Activated T-helper 1 cell treated with anti-CD3 and anti-CD28 coated beads, Interleukin-2, amount 50 U/mL, for 16 hours (primary cell): ENCODE data around the gene CDH4.
"Not testable (repeated sequence)": the region's sequence is repeated elsewhere in the genome, so short reads cannot be mapped to it uniquely, and the experiment has no call there.

Source experiments
- DNase-seq, 2 donors: peaks; one replicate each; pipeline ENCODE4 v3.0.0-alpha.2; 2020; ENCODE audit warnings: low read depth in 1 of 2, low spot score in 1 of 2

Gene CDH4

DNA sequence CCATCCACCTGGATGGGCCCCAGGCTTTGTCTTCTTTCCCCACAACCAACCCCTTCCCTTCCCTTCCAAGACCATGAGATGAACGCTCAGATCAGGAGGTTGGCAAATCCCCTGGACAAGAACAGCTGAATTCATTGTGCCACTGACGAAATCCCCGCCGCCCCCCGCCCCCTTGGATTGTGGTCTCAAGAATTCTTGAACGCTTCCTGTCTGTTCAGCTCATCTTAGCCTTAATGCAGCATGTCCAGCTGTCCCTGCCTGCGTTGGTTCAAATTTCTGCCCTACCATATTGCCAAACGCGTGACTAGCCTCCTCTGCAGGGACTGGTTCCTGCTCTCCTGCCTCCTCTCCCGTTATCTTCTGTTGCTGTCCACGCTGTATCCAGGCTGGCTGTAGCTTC, 133.2 kb downstream of the CDH4 start:
- DNase-seq = no peak

DNA sequence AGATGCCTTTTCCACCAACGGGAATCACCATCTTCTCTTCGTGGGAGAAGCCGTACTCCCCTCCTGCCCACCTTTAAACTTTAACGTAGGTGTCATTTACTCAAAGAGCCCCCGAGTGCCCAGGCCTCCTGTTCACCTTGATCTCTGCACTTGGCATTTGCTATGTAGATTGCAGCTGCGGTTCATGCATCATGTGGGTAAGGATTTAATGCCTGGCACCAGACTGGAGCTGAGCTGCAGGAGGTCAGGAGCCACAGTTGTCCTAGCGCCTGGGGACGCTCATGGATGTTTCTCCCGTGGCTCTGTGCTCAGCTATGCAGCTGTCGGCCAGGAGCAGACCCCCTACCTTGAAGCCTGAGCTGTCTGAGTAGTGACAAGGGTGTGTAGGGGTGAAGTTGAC, 133.7 kb downstream of the CDH4 start:
- no peak for DNase-seq

DNA sequence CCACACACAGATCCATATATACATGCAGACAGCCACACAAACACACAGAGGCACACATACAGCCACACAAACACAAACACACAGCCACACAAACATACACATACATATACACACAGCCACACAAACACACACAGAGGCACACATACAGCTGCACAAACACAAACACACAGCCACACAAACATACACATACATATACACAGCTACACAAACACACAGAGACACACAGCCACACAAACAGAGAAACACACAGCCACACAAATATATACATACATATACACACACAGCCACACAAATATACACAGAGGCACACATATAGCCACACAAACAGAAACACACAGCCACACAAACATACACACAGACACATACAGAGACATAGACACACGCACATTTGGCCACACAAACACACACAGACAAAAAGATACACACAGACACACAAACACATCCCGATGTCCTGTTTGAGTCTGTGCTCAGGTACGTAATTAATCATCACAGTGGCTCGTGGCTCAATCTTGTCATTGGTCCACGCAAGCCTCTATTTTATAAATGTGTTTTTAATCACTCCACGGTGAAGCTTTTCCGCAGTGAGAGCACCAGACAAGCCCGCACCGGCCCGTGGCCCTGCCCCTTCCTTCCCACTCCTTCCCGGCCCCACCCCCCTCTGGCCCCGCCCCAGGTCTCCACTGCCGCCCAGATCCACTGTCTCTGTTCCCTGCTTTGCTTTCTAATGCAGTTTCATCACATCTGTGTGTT, 135.3 kb downstream of the CDH4 start:
- no peak for DNase-seq

DNA sequence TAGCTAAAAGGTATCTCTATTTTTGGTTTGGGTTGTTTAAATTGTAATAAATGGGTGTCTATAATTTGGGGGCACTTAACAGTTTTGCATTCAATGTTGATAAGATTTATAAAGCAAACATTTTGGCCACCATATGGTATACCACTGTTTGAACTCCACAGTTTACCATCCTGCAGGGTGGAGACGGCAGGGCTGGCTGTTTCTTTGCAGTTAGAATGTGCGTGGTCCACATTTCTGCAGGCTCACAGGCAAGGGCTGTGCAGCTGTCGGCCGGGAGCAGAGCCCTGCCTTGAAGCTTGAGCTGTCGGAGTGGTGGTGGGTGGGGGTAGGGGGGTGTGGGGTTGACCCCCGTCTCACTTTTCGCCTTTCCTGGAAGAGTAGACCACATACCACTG, 135.9 kb downstream of the CDH4 start:
- no peak for DNase-seq

DNA sequence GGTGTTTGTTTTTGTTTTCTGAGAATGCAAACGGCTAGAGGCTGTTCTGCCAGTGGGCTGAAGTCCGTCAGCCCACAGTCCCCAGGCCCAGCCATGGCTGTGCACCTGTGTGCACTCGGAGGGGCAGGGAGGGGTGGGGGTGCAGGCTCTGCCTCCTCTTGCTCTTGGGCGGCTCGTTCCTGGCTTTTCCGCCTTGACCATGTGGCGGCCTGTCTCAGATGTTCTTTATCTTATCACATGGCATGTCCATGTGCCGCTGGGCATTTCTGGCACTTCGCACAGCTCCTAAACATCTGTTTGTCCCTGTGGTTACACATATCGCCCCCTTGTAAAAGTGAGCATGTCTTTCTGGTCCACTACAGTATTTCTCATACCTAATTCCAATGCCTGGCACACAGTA, 137.0 kb downstream of the CDH4 start:
- no peak for DNase-seq

DNA sequence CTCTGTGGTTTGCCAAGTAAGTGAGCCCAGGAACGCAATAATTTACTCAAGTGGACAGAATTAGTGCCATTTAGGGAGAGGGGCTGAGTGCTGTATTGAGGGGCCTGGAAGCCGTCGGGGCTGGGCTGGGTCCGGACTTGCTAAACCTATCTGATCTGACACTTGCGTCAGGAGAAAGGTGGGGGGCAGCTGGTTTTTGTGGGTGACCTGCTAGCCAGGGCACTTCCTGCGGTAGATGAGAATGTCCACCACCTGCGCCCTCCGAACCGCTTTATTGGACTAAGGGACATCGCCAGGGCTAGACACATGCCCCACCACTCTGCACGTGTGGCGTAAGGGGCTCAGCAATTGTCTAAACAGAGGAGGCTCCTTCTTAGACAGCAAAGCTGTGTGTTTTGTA, 139.1 kb downstream of the CDH4 start:
- no peak for DNase-seq

DNA sequence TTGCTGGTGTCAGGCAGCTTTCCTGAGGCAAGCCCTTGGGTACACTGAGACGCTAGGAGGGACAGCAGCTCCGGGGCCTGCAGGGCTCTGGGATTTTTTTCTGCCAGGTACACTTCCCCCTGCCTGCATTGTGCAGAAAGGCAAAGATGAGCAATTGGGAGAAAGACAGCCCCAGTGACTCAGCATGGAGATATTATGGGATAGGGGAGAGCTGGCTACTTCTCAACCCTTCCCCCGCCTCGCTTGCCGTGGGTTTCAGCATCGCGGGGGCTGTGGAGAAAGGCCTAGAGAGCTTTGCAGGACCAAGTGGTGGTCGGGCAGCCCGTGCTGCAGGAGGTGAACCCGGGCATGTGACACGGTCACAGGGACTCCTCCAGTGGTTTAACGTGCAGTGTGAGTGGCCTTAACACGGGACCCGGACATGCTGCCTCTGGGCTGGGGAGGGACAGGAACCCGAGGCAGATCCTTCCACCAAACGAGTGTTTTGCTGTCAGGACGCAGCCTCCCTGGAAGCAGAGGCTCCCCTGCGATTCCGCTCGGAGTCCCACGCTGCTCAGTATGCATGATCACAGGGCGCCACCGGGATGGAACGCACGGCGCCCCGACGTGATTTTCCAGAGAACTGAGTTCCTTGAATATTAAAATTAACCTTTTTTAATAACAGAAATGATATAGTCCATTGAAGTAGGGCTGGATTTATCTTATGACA, 139.9 kb downstream of the CDH4 start:
- no peak for DNase-seq

DNA sequence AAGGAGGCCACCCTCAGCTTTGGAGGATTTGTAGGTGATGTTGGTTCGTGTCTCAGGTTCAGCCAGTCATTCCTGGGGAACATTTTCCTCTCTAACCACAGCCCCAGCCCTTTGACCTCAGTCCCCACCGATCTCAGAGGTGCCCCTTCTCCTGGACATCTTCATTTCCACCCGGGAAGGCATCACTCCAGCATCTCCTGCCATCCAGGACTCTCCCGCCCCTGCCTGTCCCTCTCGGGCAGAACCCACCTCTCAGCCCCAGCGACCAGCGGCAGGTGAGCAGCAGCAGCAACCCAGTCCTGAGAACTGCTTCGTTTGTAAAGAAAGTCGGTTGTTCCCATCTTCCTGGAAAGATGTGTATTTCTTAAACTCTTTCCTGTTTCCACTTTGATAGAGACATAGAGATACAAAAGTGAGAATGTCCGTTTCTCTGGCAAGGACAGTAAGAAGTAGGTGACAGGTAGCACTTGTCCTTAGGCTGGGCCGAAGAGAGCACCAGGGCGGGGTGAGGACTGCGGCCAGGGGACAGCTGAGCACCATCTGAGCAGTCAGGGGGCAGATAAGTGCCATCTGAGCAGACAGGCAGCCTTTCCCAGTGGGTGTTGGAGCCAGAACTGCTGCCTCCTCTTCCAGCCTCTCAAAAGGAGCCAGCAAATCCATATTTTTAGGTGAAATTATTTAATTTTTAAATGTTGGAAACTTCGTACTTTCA, 142.2 kb downstream of the CDH4 start:
- DNase-seq = no peak

DNA sequence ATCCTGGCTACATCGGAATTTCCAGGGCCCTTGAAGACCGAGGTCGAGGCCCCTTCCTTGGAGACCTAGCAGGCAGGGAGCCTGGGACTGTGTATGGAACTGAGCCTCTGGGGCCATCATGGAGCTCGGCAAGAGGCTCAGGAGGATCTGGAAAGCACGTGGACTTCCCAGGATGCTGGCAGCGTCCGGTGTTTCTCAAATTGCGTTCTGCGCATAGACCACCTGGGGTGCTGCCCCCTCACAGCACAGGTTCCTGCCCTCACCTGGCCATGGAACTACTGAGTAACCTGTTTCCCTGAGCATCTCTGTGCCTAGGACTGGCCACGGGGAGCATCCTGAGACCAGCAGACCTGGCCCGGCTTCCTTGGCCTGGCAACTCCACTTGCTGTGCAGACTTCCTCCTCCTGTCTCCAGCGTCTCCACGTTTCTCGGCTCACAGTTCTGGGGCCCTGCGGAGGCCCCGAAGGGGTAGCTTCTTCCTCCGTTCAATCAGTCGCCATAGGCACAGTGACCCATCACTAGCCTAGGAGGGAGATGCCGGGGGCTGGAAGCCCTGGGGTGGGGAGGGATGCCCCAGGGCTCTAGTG, 144.3 kb downstream of the CDH4 start:
- DNase-seq = no peak

DNA sequence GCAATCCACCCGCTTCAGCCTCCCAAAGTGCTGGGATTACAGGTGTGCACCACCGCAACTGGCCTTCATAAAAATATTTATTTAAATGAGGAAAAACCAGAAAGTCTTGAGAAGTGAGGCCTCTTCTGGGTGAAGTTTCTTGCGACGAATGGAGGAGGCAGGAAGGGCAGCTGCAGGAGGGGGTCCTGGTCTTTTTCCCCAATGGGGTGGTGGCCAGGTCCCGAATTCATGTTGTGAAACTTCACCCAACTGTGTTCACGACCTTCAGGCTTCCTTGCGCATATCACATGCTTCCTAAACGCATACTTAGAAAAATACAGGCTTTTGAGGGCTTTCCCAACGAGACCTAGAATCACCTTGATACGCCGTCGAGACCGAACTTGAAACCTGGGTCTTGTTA, 145.1 kb downstream of the CDH4 start:
- no peak for DNase-seq

DNA sequence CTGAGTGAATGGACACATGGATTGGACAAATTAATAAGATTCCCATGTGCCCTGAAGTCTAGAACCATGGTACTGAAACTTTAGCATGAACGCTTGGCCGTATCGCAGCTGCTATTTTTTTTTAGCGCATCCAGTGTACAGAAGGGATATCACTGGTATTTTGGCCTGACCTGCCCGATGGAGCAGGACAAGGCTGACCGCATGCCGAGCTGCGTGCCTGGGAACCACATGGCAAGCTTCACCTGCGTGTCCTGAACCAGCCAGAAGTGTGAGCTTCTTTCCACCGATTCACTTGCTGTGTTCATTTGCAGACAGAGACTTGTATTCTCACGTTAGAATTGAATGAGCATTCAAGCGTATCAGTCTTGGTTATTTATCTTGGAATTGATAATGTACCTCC, 145.7 kb downstream of the CDH4 start:
- DNase-seq = no peak

DNA sequence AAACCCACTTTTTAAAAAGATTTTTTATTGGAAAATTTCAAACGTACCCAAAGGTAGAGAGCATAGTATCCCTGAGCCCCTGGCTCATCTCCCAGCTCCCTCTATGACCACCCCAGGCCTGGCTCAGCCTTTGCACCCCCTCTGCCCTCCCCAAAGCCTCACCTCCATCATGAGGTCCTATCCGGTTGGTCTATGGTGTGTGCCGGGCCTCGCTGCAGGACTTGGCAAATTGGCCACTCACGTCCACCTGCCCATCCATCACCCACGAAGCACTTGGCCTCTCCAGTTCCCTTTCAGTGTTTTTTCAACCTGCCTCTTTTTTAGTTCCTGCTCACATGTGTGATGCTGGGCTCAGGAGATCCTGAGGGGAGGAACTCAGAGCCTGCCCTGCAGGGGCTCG, 147.4 kb downstream of the CDH4 start:
- no peak for DNase-seq

DNA sequence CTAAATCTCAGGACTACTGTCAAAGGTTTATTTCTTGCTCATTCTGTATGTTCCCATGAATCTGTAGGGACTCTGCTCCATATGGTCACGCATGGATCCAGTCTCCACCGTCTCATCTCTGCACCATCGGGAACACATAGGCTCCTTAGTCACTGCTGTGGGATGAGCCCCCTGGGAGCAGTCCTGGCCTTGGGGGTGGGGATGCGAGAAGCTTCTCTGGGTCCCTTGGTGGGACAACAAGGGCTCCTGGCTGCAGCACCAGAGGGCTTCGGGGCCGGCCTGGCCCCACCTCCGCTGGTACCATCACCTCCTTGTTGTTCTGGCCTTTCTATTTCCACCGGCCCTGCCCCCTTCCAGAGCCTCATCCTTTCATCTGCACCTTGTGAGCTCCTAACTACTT, 148.4 kb downstream of the CDH4 start:
- no peak for DNase-seq

DNA sequence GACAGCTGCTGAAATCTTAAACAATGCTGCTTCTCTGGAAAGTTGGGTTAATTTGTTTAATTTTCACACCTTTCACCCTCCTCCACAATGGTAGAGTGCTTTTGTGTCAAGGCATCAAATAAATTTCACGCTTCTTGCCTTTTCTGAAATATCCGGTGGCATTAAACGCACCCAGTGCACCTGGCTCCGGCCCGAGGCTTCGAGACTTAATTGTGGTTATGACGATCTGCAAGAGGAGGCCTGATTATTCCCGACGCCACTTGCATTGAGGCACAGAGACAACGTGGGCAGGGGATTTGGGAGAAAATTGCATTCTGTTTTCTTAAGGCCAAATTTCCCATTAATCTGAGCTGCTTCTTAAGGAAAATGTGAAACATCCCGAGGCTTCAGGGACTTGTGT, 152.2 kb downstream of the CDH4 start:
- DNase-seq = no peak

DNA sequence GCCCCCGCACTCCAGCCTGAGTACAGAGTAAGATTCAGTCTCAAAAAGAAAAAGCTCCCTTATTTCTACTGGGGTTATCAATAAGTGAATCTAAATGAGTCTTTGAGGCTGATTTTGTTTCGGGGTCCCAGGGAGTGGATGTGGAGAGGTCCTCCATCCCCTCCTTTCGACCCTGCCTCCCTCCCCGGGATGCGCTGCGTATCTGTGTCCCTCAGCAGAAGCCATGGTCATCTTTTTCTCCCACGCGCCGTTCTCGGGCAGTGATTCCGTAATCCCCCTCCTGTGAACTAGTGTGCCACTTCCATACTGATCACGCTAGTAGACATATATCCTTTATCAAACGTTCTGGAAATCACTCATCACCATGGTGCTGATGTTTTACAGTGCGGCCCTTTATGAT, 152.9 kb downstream of the CDH4 start:
- DNase-seq = no peak

DNA sequence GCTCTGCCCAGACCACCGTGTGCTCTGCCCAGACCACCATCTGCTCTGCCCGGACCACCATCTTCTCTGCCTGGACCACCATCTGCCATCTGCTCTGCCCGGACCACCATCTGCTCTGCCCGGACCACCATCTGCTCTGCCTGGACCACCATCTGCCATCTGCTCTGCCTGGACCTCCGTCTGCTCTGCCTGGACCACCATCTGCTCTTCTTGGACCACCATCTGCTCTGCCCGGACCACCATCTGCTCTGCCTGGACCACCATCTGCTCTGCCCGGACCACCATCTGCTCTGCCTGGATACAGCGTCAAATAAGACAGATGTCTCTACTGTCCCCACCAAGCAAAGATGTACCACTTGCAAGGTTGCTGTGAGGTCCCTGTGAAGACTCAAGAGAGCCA, 154.7 kb downstream of the CDH4 start:
- not testable (repeated sequence) for DNase-seq

DNA sequence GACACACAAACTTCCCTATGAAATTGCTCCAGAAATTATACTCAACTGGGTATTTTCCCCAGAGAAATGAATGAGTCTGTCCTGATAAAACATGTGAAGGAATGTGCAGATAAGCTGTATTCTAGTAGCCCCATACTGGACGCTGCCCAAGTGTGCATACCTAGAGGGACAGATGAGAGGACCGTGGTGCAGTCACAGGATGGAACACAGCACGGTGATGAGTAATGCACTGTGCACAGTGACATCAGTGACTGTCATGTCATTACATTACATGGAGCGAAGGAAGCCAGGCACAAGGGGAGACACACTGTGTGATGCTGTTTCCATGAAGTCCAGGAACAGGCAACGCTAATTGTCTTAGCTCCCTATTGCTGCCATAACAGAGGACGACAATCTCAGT, 155.5 kb downstream of the CDH4 start:
- DNase-seq = no peak

DNA sequence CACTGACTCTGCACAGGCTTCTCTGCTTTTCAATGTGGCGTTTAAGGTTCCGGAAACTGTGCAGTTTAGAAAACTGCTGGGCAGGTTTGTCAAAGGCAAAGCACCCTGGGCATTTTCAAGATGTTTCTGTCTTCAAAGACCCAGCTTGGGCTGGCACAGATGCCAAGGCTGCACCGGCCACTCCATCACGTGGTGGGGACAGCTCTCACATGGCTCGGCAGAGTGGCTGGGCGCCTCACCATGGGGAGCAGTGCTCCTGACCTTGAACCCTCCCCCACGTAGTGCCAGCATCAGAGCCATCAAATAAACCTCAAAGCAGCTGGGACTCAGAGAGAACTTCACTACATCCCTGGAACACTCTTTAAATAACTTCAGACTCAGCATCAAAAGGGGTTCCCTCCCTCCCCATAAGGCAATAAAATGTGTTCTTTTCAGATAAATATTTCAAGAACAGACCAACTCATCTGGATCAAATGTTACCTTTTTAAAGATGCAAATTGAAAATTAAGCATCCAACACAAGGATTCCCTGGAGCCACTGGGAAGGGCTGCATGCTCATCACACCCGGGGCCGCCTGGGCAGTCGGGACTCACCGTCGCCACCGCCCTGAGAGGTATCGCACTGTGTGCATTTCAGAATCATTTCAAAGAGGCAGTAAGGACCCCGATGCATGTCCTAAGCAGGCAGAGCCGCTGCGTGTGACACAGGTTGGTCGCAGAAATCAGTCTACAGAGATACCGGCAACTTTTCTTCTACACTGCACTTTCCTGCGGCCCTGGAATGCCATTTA, 157.1 kb downstream of the CDH4 start:
- DNase-seq = no peak

DNA sequence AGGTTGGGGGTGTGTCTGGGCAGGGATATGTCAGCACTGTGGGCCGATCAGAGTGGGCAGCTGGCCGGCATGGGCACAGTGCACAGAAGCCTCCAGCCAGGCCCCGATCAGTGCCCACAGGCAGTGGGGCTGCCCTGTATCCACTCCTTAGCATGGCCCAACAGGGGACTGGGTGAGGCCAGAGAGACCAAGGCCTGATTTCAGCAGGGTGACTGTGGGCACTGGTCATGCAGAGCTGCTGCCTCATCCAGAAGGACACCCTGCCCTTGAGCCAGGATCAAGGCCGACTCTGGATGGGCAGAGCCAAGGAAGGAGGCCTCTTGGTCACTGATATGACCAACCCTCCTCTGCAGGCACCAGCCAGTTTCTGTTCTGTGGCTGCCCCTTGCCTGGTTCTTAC, 159.7 kb downstream of the CDH4 start:
- no peak for DNase-seq

DNA sequence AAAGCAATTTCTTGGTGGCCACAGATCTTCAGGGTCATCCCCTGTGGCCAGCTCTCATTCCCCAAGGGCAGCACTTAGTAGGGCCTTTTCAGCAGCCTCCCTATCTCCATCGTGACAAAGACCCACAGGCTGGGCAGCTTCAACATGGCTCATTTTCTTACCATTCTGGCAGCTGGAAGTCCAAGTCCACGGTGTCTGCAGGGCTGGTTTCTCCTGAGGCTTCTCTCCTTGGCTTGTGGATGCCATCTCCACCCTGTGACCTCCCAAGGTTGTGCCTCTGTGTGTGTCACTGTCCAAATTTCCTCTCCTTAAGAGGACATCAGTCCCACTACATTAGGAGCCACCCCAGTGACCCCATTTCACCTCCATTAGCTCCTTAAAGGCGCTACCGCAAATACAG, 161.7 kb downstream of the CDH4 start:
- DNase-seq = no peak

DNA sequence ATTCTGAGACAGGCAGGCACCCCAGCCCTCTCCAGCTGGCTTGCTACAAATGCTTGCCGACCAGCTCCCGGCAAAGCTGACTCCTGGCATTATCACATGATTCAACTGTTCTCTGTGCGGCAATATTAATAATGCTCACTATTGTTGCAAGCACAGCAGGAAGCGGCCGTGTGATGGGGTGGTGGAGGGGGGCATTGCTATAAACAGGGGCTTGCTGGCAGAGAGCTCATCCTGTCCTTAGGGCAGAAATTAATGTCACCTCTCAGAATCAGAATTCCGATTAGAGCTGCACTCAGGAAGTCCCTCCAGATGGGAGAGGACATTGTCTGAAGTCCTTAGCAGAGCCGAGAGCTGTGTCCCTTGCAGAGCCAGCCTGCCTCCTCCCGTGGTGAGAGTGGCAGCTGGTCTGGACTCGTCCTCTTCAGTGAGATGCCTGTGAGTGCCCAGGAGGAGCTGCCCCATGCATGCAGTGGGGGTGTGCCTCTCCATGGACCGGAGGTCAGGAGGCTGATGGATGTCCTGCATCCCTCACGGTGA, 162.5 kb downstream of the CDH4 start:
- no peak for DNase-seq
